Nephron (organoid): Measurements from ENCODE around the gene SNCG.
A peak's percentile ranks its signal among the peaks of the same experiment; 100 is the strongest.

Experiments
- H3K27ac Mint-ChIP-seq, 3 experiments: 2 replicates each; pipeline ENCODE4 v1.8.0; 2020; ENCODE audit warnings: mixed read lengths in 3 of 3, mild to moderate bottlenecking in 2 of 3, moderate library complexity in 1 of 3
- H3K27me3 Mint-ChIP-seq: 2 replicates; pipeline ENCODE4 v1.8.0; 2021; ENCODE audit warnings: low read depth, mild to moderate bottlenecking, moderate library complexity, mixed read lengths
- H3K36me3 Mint-ChIP-seq: 2 replicates; pipeline ENCODE4 v1.8.0; 2020; ENCODE audit warnings: low read depth, mixed read lengths
- H3K4me1 Mint-ChIP-seq: 2 replicates; pipeline ENCODE4 v1.8.0; 2020; ENCODE audit warnings: mixed read lengths
- H3K4me3 Mint-ChIP-seq, 3 experiments: 2 replicates each; pipeline ENCODE4 v1.8.0; 2020; ENCODE audit warnings: mild to moderate bottlenecking in 3 of 3, mixed read lengths in 3 of 3, moderate library complexity in 2 of 3
- H3K9me3 Mint-ChIP-seq: 2 replicates; pipeline ENCODE4 v1.8.0; 2020; ENCODE audit warnings: mixed read lengths
- TF ChIP-seq, protein P1 (sequence below), 3 experiments: fragments of 200-600 bp; sonication (generic); IDR thresholded peaks; one replicate each; pipeline ENCODE4 v1.5.0; 2021; ENCODE audit warnings: antibody characterized with exemption in 3 of 3; ENCODE audit not compliant: unreplicated experiment in 3 of 3

SNCG gene

DNA sequence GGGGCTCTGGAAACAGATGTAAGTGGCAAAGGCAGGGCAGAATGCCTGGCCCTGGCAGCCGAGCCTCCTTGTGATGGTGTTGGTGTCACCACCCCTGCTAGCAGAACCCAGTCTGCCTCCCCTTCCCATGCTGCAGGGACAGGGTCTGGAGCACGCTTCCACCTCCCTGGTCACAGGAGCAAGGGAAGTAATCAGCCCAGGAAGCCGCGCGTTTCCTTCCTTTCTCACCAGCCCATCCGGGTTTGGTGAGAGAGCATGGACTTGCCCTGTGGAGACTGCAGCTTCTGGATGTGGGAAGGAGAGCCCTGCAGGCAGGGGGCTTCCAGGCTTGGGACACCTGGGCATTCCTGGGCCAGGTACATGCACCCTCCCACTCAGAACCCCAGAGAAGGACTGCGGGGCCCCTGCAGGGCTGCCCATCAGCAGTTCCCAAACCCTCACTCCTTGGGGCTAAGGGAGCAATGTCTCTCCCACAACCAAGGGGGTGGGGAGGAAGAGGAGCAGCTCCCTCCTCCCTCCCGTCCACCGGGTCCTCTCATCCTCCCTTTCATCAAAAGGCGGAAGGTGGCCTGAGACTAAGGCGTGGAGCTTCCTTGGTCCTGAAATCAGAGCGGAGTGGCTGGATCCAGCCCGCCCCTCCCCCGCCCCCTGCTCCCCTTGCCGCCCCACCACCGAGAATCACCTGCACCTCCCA is 2.8 kb upstream of the SNCG start:
- Mint-ChIP-seq H3K4me1 (peaks cover 43% of the 10 kb centered on the region), H3K36me3 (peaks cover 6% of the 10 kb centered on the region), H3K27ac (peak overlapping the region; percentile 96 to 98 (median 98)), H3K9me3 (peaks cover 15% of the 10 kb centered on the region), H3K27me3 (peaks cover 3% of the 10 kb centered on the region), H3K4me3 (peak overlapping the region in 2 of 3 experiments; percentile 40 to 45)
- TF ChIP-seq, protein P1, sequence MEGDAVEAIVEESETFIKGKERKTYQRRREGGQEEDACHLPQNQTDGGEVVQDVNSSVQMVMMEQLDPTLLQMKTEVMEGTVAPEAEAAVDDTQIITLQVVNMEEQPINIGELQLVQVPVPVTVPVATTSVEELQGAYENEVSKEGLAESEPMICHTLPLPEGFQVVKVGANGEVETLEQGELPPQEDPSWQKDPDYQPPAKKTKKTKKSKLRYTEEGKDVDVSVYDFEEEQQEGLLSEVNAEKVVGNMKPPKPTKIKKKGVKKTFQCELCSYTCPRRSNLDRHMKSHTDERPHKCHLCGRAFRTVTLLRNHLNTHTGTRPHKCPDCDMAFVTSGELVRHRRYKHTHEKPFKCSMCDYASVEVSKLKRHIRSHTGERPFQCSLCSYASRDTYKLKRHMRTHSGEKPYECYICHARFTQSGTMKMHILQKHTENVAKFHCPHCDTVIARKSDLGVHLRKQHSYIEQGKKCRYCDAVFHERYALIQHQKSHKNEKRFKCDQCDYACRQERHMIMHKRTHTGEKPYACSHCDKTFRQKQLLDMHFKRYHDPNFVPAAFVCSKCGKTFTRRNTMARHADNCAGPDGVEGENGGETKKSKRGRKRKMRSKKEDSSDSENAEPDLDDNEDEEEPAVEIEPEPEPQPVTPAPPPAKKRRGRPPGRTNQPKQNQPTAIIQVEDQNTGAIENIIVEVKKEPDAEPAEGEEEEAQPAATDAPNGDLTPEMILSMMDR (IDR thresholded peaks at IDR 0.05; ENCODE audit: unreplicated experiment in 3 of 3): no peak

DNA sequence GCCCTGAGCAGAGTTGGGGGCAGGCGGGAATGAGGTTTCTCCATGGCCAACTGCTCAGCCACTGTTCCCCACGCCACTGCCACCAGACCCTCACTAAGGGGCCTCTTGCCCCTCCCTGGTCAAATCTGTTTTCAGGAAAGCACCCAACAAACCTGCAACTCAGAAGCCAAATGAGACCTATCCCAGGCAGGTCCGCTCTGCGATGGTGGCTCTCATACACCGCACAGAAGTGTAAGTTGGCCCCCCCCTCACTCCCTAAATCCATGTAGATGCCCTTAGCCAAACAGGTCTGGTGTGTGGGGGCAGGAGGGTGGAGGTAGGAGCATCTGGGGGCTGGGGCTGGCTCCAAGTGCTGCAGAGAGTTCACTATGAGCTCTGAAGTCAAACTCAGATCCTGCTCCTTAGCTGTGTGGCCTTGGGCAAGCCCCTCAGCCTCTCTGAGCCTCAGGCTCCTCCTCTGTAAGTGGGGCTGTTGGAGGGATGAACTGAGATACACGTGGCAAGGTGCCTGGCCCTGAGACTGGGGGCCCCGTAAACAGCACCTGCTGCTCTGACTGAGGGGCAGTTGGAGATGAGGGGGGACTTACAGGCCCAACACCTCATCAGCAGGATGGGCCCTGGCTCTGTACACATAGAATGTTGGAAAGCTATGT is 2.1 kb upstream of the SNCG start:
- Mint-ChIP-seq H3K4me1 (peaks cover 43% of the 10 kb centered on the region), H3K36me3 (peaks cover 5% of the 10 kb centered on the region), H3K4me3 (peak overlapping the region in 2 of 3 experiments; percentile 7 to 28), H3K9me3 (peaks cover 15% of the 10 kb centered on the region), H3K27me3 (peaks cover 3% of the 10 kb centered on the region), H3K27ac (peak overlapping the region in 2 of 3 experiments; percentile 65 to 96)
- TF ChIP-seq, protein P1 (IDR thresholded peaks at IDR 0.05; ENCODE audit: unreplicated experiment in 3 of 3): no peak

DNA sequence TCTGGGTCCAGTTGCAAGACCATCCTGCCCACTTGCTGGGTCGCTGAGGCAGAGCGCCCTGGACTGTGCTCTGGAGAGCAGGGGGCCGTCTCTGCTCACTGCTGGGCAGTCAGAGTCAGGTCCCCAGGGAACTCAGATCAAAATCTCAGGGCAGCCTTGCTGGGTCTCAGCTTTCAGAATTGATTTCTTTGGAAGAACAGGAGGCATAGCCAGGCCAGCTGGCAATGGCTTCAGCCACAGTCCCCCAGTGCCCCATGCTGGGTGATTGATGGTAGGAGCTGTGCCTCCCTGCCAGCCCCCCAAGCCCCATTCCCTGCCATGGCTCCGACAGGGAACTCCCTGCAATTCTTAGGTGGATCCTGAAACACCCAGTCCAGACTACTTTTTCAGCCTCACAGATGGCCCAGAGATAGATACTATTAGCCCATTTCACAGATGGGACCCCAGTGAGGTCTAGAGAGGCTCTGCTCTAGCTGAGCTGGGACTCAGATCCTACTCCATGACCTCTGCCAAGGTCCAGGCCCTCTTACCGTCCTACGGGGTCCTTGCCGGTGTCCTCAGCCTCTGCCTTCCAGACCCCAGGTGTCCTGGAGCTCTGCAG is 1.5 kb upstream of the SNCG start:
- Mint-ChIP-seq H3K9me3 (peaks cover 11% of the 10 kb centered on the region), H3K36me3 (peaks cover 5% of the 10 kb centered on the region), H3K27me3 (peaks cover 3% of the 10 kb centered on the region), H3K27ac (peak overlapping the region in 2 of 3 experiments; percentile 33 to 65), H3K4me1 (peaks cover 43% of the 10 kb centered on the region), H3K4me3 (peak overlapping the region in 2 of 3 experiments; percentile 11 to 56)
- TF ChIP-seq, protein P1 (IDR thresholded peaks at IDR 0.05; ENCODE audit: unreplicated experiment in 3 of 3): no peak

DNA sequence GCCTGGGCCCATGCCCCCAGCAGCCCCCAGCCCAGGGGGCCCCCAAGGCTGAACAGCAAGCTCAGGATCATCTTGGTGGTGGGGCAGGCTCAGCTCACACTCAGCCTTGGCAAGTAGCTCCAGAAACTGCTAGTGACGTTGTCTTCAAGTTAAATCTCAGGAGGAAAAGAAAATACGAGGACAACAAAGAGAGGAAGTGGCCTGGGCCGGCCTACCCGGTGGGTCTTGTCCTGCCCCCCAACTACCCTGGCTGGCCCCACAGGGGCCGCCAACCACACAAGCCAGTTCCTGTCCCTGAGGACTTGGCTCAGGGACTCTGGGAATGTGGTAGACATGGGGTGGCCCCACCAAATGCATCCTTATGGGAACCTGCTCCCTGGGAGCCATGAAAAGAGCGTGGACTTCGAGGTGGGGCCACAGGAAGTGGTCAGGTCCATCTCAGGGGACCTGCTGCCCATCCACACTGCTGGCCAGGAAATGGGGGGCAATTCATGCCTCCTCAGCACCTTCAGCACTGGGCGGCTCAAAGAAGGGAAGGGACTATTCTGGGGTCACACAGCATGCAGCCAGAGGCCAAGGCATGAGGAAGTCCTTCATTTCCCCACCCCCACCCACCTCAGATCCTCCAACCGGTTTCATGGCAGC is 806 bp upstream of the SNCG start, which contains the start of gene MMRN2:
MMRN2 (minus strand) TSS at position 145 of the 645 bp plus-strand sequence; CDS start at position 71, 74 bp downstream.
- Mint-ChIP-seq H3K27me3 (peaks cover 2% of the 10 kb centered on the region), H3K36me3 (peaks cover 5% of the 10 kb centered on the region), H3K4me1 (peaks cover 43% of the 10 kb centered on the region), H3K9me3 (peaks cover 4% of the 10 kb centered on the region), H3K4me3 (peak within 1 kb of the TSS; percentile 56 to 75 (median 65)), H3K27ac (peak within 1 kb of the TSS; percentile 66 to 88 (median 67))
- TF ChIP-seq, protein P1 (IDR thresholded peaks at IDR 0.05; ENCODE audit: unreplicated experiment in 3 of 3): no peak

DNA sequence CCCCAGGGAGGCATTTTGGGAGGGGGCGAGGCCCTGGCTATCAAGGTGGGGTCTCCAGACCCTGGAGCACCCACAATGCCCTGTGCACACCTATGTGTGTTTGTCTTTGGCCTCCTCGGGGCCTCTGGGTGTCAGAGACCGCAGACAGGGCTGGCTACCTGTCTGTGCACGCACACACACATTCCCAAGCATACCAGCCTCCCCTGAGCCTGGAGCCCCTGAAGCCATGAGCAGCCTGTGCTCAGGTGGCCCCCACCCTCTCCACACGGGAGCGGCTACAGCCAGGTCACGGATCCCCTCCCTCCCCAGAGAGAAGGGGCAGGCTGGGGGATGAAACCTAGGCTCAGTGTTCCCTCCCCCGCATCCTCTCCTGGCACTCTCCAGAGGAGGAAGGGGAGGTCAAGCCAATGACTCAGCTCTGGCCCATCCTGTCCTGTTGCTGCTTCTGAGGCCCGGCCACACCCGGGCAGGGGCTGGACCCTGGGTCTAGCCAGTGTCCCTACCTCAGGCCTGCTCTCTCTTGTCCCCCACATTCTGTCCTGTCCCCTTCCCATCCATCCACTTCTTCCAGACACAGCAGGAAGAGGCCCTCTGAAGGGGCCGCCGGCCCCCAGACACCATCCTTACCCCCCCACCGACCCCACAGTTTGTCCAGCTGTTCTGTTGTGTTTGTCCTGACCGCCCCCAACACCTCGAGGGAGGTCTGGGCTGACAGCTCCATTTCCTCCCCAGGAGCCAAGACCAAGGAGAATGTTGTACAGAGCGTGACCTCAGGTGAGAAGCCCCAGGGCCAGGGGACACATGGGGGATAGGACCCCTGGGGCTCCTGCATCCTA is 720 bp downstream of the SNCG start:
- TF ChIP-seq, protein P1 (IDR thresholded peaks at IDR 0.05; ENCODE audit: unreplicated experiment in 3 of 3): no peak
- peaks cover under 1% of the 10 kb centered on the region for H3K36me3 Mint-ChIP-seq
- no peaks in the 10 kb centered on the region for H3K27me3 Mint-ChIP-seq
- peaks cover 40% of the 10 kb centered on the region for H3K4me1 Mint-ChIP-seq
- no peaks in the 10 kb centered on the region for H3K9me3 Mint-ChIP-seq
- H3K27ac Mint-ChIP-seq: peak overlapping the region; percentile 67 to 88 (median 79)
- peak overlapping the region; percentile 49 to 75 (median 55) for H3K4me3 Mint-ChIP-seq
